Loucy (cell line): ENCODE measurements around the gene NKAIN2.

Experiments
- H2AFZ ChIP-seq: fragments of 200-600 bp; sonication (generic); 2 replicates; pipeline ENCODE4 v1.6.0; 2016; ENCODE audit warnings: antibody characterized with exemption, mild to moderate bottlenecking, low read length, moderate library complexity
- H3F3A ChIP-seq: fragments of 200-600 bp; 2 replicates; pipeline ENCODE4 v1.6.0; 2016; ENCODE audit warnings: antibody characterized with exemption, low read depth, mild to moderate bottlenecking
- H3K27me3 ChIP-seq: fragments of 200-600 bp; sonication (generic); 2 replicates; pipeline ENCODE4 v1.6.1; 2014; ENCODE audit warnings: low read length, mild to moderate bottlenecking; ENCODE audit not compliant: insufficient read depth, poor library complexity, severe bottlenecking
- H3K36me3 ChIP-seq: fragments of 200-600 bp; sonication (generic); 2 replicates; pipeline ENCODE4 v1.6.1; 2016; ENCODE audit warnings: low read length; ENCODE audit not compliant: insufficient read depth
- H3K4me1 ChIP-seq: fragments of 200-600 bp; sonication (generic); 2 replicates; pipeline ENCODE4 v1.5.1; 2014; ENCODE audit warnings: low read length, mild to moderate bottlenecking; ENCODE audit not compliant: insufficient read depth, poor library complexity, severe bottlenecking
- H3K4me2 ChIP-seq: fragments of 200-600 bp; sonication (generic); 2 replicates; pipeline ENCODE4 v1.6.0; 2014; ENCODE audit warnings: antibody characterized with exemption, low read length, low read depth, mild to moderate bottlenecking; ENCODE audit not compliant: poor library complexity, severe bottlenecking
- H3K4me3 ChIP-seq: fragments of 200-600 bp; sonication (generic); 2 replicates; pipeline ENCODE4 v1.5.1; 2014; ENCODE audit warnings: low read length, mild to moderate bottlenecking, mixed read lengths; ENCODE audit not compliant: poor library complexity, severe bottlenecking
- H3K79me2 ChIP-seq: fragments of 200-600 bp; sonication (generic); 2 replicates; pipeline ENCODE4 v1.6.1; 2014; ENCODE audit warnings: low read length; ENCODE audit not compliant: insufficient read depth
- H3K9ac ChIP-seq: fragments of 200-600 bp; sonication (generic); 2 replicates; pipeline ENCODE4 v1.6.0; 2014; ENCODE audit warnings: mild to moderate bottlenecking, low read depth, low read length, moderate library complexity; ENCODE audit not compliant: poor library complexity, severe bottlenecking
- H3K9me2 ChIP-seq: fragments of 200-600 bp; sonication (generic); replicated peaks from 2 replicates; pipeline ENCODE4 v1.6.1; 2016; ENCODE audit warnings: low read depth, low read length, mixed read lengths
- H3K9me3 ChIP-seq: fragments of 200-600 bp; sonication (generic); 2 replicates; pipeline ENCODE4 v1.6.1; 2014; ENCODE audit warnings: mild to moderate bottlenecking, antibody characterized with exemption, low read length, low read depth; ENCODE audit not compliant: insufficient read depth
- H4K20me1 ChIP-seq: fragments of 200-600 bp; sonication (generic); 2 replicates; pipeline ENCODE4 v1.6.0; 2014; ENCODE audit warnings: antibody characterized with exemption, low read length, mild to moderate bottlenecking; ENCODE audit not compliant: insufficient read depth, poor library complexity, severe bottlenecking
- CTCF ChIP-seq: fragments of 200-600 bp; sonication (generic); conservative IDR thresholded peaks from 2 replicates; pipeline ENCODE4 v1.5.1; 2014; ENCODE audit warnings: mild to moderate bottlenecking, antibody characterized with exemption, low read length
- EZH2phosphoT487 ChIP-seq: fragments of 200-600 bp; IDR thresholded peaks from 2 replicates; pipeline ENCODE4 v1.6.1; 2018; ENCODE audit warnings: antibody characterized with exemption, mild to moderate bottlenecking, moderate library complexity, borderline replicate concordance

The NKAIN2 gene

GRCh38 chr6:124772733-124773319 is 969.2 kb downstream of the NKAIN2 start:
- Histone ChIP-seq H3F3A (no peaks in the 10 kb centered on the region), H3K79me2 (no peaks in the 10 kb centered on the region), H3K9ac (no peak overlapping the region), H3K9me2 (no peaks in the 10 kb centered on the region), H3K27me3 (no peaks in the 10 kb centered on the region), H3K4me2 (no peak overlapping the region), H3K4me3 (no peak overlapping the region), H4K20me1 (no peaks in the 10 kb centered on the region), H2AFZ (no peak overlapping the region), H3K4me1 (no peaks in the 10 kb centered on the region), H3K9me3 (no peaks in the 10 kb centered on the region), H3K36me3 (no peaks in the 10 kb centered on the region)
- TF ChIP-seq EZH2phosphoT487 = no peak

GRCh38 chr6:124775121-124775520 is 971.5 kb downstream of the NKAIN2 start:
- Histone ChIP-seq H3K36me3 (no peaks in the 10 kb centered on the region), H3K4me3 (no peak overlapping the region), H3K9me2 (no peaks in the 10 kb centered on the region), H4K20me1 (no peaks in the 10 kb centered on the region), H3K27me3 (no peaks in the 10 kb centered on the region), H3K9ac (no peak overlapping the region), H3F3A (no peaks in the 10 kb centered on the region), H3K4me1 (no peaks in the 10 kb centered on the region), H3K79me2 (no peaks in the 10 kb centered on the region), H3K9me3 (no peaks in the 10 kb centered on the region), H2AFZ (no peak overlapping the region), H3K4me2 (no peak overlapping the region)
- no peak for TF ChIP-seq EZH2phosphoT487
- no peak for TF ChIP-seq CTCF

GRCh38 chr6:124777863-124778262 is 974.2 kb downstream of the NKAIN2 start:
- H3K4me2 ChIP-seq = no peak overlapping the region
- H3K27me3 ChIP-seq = no peaks in the 10 kb centered on the region
- no peaks in the 10 kb centered on the region for H3K9me3 ChIP-seq
- no peaks in the 10 kb centered on the region for H3K4me1 ChIP-seq
- no peaks in the 10 kb centered on the region for H3K79me2 ChIP-seq
- H3K4me3 ChIP-seq = no peak overlapping the region
- no peak overlapping the region for H3K9ac ChIP-seq
- no peak overlapping the region for H2AFZ ChIP-seq
- no peaks in the 10 kb centered on the region for H4K20me1 ChIP-seq
- H3K36me3 ChIP-seq = no peaks in the 10 kb centered on the region
- H3F3A ChIP-seq = no peaks in the 10 kb centered on the region
- TF ChIP-seq EZH2phosphoT487 (no peak), CTCF (no peak)
- H3K9me2 ChIP-seq = no peaks in the 10 kb centered on the region

- Histone ChIP-seq H3K4me3 (no peak overlapping the region), H3F3A (no peaks in the 10 kb centered on the region), H3K9me3 (no peaks in the 10 kb centered on the region), H3K36me3 (no peaks in the 10 kb centered on the region), H3K9me2 (no peaks in the 10 kb centered on the region), H3K79me2 (no peaks in the 10 kb centered on the region), H3K4me1 (no peaks in the 10 kb centered on the region), H4K20me1 (no peaks in the 10 kb centered on the region), H3K4me2 (no peak overlapping the region), H2AFZ (no peak overlapping the region), H3K9ac (no peak overlapping the region), H3K27me3 (no peaks in the 10 kb centered on the region)
- TF ChIP-seq CTCF (no peak), EZH2phosphoT487 (no peak)
Observed at GRCh38 chr6:124780623-124781022, 977.0 kb downstream of the NKAIN2 start.
